GM21360 (cell line): Measurements from ENCODE around the gene NEMP1.
"Not testable (repeated sequence)": the region's sequence is repeated elsewhere in the genome, so short reads cannot be mapped to it uniquely, and the experiment has no call there.

Source experiments
- ATAC-seq: cut with Tn5 transposase; IDR thresholded peaks from one replicate; pipeline ENCODE4 v1.9.1; 2021; ENCODE audit warnings: mild to moderate bottlenecking, moderate library complexity; ENCODE audit not compliant: unreplicated experiment

The NEMP1 gene

GRCh38 chr12:57031138-57031725 lies 47.4 kb downstream of the NEMP1 start:
- no peak for ATAC-seq

- no peak for ATAC-seq
Observed at GRCh38 chr12:57029457-57029856, 49.1 kb downstream of the NEMP1 start.

- no peak for ATAC-seq
Observed at GRCh38 chr12:57027805-57028153, 50.8 kb downstream of the NEMP1 start.

- ATAC-seq = no peak
Observed at GRCh38 chr12:57027011-57027804, 51.4 kb downstream of the NEMP1 start.

- ATAC-seq = no peak
Observed at GRCh38 chr12:57025196-57025595, 53.4 kb downstream of the NEMP1 start.

GRCh38 chr12:57022324-57022723 lies 56.3 kb downstream of the NEMP1 start:
- not testable (repeated sequence) for ATAC-seq

GRCh38 chr12:57019983-57020719 lies 58.4 kb downstream of the NEMP1 start:
- no peak for ATAC-seq

- ATAC-seq = no peak
Observed at GRCh38 chr12:57018906-57019305, 59.7 kb downstream of the NEMP1 start.

- ATAC-seq = not testable (repeated sequence)
Observed at GRCh38 chr12:57018353-57018752, 60.2 kb downstream of the NEMP1 start.

- ATAC-seq = no peak
Observed at GRCh38 chr12:57016348-57016747, 62.2 kb downstream of the NEMP1 start, which contains the start of gene TAC3. Gene TAC3 (minus strand): TSS chr12:57016529. CDS start chr12:57015797, 732 bp downstream.

- ATAC-seq = no peak
Observed at GRCh38 chr12:57012600-57013465, 65.8 kb downstream of the NEMP1 start.

- ATAC-seq = no peak
Observed at GRCh38 chr12:57011438-57012424, 66.9 kb downstream of the NEMP1 start.

GRCh38 chr12:57010627-57011247 lies 67.9 kb downstream of the NEMP1 start:
- ATAC-seq = no peak

GRCh38 chr12:57009949-57010626 lies 68.5 kb downstream of the NEMP1 start:
- no peak for ATAC-seq

- ATAC-seq = no peak
Observed at GRCh38 chr12:57008178-57008577, 70.4 kb downstream of the NEMP1 start.

GRCh38 chr12:57006809-57007475 lies 71.6 kb downstream of the NEMP1 start:
- ATAC-seq = no peak

- peak; percentile 53 for ATAC-seq
Observed at GRCh38 chr12:57005980-57006808, 72.4 kb downstream of the NEMP1 start, which contains the start of gene ZBTB39. Gene ZBTB39 (minus strand): TSS chr12:57006546. CDS start chr12:57004917, 1,629 bp downstream.
